ENCODE data around the gene CEP162. TPM values are rescaled to one million over a fixed set of nuclear protein-coding genes. Genes with fewer than 3 reads are reported as not detected.

The CEP162 gene
- total RNA-seq, 3 donors from 2014 or later = 7.5 to 13.0 (median 9.5) TPM

DNA sequence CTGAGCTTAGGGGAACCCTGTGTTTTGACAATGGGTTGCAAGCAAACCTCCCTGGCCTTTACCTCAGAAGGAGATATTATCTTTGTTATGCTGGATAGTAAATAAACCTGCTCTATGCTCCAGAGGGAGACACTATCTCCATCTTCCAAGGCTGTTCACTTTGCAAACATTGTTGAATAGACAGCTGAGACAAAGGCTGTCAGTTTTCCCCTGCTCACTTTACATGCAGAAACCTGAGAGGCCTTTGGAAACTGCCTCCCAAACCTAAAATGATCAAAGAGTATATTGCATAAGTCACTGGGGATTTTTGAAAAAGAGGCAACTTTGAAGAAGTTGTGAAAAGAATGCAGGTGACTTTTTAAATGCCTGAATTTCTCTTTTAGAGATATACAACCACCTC is 132.3 kb downstream of the CEP162 start:
- H3K36me3 ChIP-seq (ENCODE audit: low read depth) = no peaks in the 10 kb centered on the region
- H3K4me3 ChIP-seq = no peak overlapping the region
- intact Hi-C loops (cut with DNase I, micrococcal nuclease) = no loop called here
- ATAC-seq = no peak
- H3K4me1 ChIP-seq (ENCODE audit: low read depth) = no peaks in the 10 kb centered on the region
- DNase-seq = no peak
- no peaks in the 10 kb centered on the region for H3K9me3 ChIP-seq
- TF ChIP-seq, protein P1, sequence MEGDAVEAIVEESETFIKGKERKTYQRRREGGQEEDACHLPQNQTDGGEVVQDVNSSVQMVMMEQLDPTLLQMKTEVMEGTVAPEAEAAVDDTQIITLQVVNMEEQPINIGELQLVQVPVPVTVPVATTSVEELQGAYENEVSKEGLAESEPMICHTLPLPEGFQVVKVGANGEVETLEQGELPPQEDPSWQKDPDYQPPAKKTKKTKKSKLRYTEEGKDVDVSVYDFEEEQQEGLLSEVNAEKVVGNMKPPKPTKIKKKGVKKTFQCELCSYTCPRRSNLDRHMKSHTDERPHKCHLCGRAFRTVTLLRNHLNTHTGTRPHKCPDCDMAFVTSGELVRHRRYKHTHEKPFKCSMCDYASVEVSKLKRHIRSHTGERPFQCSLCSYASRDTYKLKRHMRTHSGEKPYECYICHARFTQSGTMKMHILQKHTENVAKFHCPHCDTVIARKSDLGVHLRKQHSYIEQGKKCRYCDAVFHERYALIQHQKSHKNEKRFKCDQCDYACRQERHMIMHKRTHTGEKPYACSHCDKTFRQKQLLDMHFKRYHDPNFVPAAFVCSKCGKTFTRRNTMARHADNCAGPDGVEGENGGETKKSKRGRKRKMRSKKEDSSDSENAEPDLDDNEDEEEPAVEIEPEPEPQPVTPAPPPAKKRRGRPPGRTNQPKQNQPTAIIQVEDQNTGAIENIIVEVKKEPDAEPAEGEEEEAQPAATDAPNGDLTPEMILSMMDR (IDR thresholded peaks at IDR 0.05) = no peak

DNA sequence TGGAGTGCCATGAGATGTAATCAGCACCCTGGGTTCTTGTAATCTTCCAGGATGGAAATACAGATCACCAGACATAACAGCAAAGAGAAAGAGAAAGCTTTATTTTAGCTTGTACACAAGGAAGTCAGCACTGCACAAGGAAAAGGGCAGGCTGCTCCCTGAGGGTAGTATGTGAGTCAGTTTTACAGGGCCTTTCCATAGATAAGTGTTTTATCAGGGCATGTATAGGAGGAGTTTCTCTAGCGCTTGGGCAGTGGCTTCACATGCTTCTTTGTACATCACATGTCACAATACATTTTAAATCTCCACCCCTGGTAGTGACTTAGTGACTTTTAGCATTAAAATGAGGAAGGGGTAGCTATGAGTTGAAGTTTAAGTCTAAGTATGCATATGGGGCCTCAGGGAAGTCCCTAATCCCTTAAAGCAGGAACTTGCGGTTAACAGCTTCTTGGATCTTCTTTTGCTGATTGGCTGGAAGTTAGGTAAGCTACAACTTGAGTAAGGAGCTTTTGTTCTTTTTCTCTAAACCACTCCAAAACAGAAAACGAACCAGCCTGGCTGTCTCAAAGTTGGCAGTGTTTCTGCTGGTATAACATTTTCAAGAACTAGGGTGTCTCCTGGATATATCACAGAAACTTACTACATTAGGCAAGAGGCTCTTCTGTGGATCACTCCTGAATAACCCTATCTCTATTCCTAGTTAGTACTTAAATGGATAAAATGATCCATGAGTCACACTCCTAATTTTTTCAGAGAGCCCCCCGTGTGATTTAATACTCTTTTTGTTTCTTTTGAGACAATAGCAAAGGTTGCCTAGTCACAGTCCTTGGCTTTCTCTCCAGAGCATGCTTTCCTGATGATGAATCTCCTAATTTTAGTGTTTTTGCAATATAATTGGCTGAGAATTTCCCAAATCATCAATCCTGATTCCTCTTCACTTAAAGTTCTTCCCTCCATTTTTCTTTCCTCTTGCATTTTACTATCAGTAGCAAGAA is 133.7 kb downstream of the CEP162 start:
- intact Hi-C loops (cut with DNase I, micrococcal nuclease) = no loop called here
- Histone ChIP-seq H3K4me1 (ENCODE audit: low read depth) (no peaks in the 10 kb centered on the region), H3K9me3 (no peaks in the 10 kb centered on the region), H3K4me3 (no peak overlapping the region), H3K36me3 (ENCODE audit: low read depth) (no peaks in the 10 kb centered on the region)
- TF ChIP-seq, protein P1 (IDR thresholded peaks at IDR 0.05) = no peak
- peak; percentile 98 for ATAC-seq
- no peak for DNase-seq

DNA sequence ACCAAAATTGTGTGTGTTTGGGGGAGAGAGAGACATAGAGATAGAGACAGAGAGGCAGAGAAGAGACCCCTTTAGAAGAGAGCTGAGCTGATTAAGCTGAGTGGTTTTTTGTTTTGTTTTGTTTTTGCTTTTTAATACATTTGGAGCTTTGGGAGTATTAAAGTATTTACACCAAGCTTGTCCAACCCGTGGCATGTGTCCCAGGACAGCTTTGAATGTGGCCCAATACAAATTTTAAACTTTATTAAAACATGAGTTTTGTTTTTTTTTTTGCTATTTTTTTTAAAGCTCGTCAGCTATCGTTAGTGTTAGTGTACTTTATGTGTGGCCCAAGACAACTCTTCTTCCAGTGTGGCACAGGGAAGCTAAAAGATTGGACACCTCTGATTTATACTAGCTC is 137.9 kb downstream of the CEP162 start:
- DNase-seq = no peak
- Histone ChIP-seq H3K4me3 (no peak overlapping the region), H3K4me1 (ENCODE audit: low read depth) (no peaks in the 10 kb centered on the region), H3K9me3 (no peaks in the 10 kb centered on the region), H3K36me3 (ENCODE audit: low read depth) (no peaks in the 10 kb centered on the region)
- TF ChIP-seq, protein P1 (IDR thresholded peaks at IDR 0.05) = no peak
- ATAC-seq = no peak
- intact Hi-C loops (cut with DNase I, micrococcal nuclease) = no loop called here

DNA sequence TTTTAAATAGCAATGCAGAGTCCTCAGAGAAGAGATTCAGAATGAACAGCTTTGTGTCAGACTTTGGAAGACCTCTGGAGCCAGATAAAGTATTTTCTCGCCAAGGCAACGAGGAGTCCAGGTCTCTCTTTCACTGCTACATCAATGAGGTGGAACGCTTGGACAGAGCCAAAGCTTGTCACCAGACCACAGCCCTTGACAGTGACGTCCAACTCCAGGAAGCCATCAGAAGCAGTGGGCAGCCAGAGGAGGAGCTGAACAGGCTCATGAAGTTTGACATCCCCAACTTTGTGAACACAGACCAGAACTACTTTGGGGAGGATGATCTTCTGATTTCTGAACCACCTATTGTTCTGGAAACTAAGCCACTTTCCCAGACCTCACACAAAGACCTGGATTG is 138.4 kb downstream of the CEP162 start:
- Histone ChIP-seq H3K4me3 (no peak overlapping the region), H3K36me3 (ENCODE audit: low read depth) (no peaks in the 10 kb centered on the region), H3K9me3 (no peaks in the 10 kb centered on the region), H3K4me1 (ENCODE audit: low read depth) (no peaks in the 10 kb centered on the region)
- no peak for ATAC-seq
- intact Hi-C loops (cut with DNase I, micrococcal nuclease) = no loop called here
- DNase-seq = no peak
- TF ChIP-seq, protein P1 (IDR thresholded peaks at IDR 0.05) = no peak

DNA sequence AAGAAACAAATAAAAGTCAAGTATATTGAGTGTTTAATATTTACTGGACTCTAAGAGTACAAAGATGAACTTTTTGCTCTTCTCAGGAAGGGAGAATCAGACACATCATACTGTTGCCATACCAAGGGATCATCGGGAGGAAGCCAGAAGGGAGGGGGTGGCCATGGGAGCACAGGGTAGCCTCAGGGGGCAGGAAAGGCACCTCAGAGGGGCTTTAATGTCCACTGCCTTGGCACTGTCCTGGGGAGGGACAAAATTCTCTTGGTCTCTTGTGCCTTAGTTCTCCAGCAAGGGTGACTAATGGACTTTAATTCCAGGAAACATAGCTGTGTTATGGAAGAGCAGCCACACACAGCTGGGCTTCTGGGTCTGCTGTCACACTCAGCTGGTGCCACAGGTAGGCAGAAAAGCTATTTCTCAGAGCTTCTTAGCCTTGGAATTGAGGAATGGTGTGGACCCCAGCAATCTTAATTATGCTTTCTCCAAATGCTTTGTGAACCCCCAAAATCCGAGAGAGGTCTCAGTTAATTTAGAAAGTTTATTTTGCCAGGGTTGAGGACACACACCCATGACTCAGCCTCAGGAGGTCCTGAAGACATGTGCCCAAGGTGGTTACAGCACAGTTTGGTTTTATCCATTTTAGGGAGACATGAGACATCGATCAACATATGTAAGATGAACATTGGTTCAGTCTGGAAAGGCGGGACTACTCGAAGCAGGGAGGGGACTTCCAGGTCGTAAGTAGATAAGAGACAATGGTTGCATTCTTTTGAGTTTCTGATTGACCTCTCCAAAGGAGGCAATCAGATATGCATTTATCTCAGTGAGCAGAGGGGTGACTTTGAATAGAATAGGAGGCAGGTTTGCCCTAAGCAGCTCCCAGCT is 140.7 kb downstream of the CEP162 start:
- Histone ChIP-seq H3K9me3 (no peaks in the 10 kb centered on the region), H3K4me3 (no peak overlapping the region), H3K36me3 (ENCODE audit: low read depth) (no peaks in the 10 kb centered on the region), H3K4me1 (ENCODE audit: low read depth) (no peaks in the 10 kb centered on the region)
- ATAC-seq (peak; percentile 15), DNase-seq (no peak)
- intact Hi-C loops (cut with DNase I, micrococcal nuclease) = no loop called here
- TF ChIP-seq, protein P1 (IDR thresholded peaks at IDR 0.05) = no peak
